HG02642 (cell line): ENCODE data around the gene ATE1.

Source experiments
- ATAC-seq: cut with Tn5 transposase; IDR thresholded peaks from one replicate; pipeline ENCODE4 v1.9.1; 2021; ENCODE audit warnings: mild to moderate bottlenecking; ENCODE audit not compliant: unreplicated experiment, poor library complexity

The ATE1 gene

DNA sequence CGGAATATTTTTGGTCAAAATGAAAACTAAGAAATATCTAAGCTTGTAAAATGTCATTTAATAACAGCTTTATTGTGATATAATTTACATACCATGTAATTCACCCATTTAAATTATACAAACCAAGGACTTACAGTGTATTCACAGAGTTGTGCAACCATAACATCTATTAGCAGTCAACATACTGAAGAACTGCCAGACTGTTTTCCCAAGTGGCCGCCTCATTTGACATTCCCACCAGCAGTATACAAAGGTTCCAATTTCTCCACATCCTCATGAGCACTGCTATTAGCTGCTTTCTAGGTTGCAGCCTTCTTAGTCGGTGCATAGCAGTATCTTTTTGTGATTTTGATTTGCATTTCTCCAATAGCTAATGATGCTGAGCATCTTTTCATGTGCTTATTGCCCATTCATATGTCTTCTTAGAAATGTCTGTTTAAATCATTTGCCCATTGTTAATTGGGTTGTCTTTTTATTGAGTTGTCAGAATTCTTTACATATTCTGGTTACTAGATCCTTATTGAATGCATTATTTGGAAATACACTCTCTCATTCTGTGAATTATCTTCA is 176.6 kb downstream of the ATE1 start:
- ATAC-seq, result no peak

DNA sequence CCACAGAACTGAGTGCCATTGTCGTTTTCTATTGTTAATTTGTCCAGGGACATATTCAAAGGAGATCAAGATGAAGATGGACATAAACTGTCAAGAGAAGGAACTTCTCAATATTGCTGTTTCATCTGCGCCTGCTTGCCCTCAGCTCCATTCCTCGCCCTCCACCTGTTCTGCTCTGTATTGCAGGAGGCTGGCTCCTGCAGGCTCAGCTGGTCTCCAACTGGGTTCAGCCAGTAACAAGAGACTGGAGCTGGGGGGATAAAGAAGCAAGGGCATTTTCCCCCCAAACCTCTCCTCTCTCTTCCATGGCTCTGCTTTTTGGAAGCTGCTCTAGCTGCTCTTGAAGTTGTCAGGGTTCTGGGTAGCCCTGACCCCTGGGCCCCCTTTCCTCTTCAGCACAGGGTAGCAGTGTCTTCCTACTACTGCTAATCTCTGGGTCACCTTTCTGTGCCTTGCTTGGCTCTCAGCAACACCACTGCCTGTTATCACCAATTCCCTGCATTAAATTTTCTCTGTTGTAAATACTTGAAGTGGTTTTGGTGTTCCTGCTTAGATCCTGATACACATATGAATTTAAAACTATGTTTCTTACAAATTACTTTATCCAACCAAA is 180.6 kb downstream of the ATE1 start:
- no peak for ATAC-seq

GRCh38 chr10:121741248-121741792 is 186.5 kb downstream of the ATE1 start:
- ATAC-seq, result no peak

- ATAC-seq, result no peak
These were observed 187.8 kb downstream of the ATE1 start for GRCh38 chr10:121740069-121740468.

GRCh38 chr10:121739114-121739513 is 188.7 kb downstream of the ATE1 start:
- no peak for ATAC-seq

- no peak for ATAC-seq
These were observed 191.3 kb downstream of the ATE1 start for GRCh38 chr10:121736315-121737130.

- no peak for ATAC-seq
These were observed 192.6 kb downstream of the ATE1 start for GRCh38 chr10:121735263-121735662.

- ATAC-seq, result no peak
These were observed 193.2 kb downstream of the ATE1 start for GRCh38 chr10:121734589-121735045.

- ATAC-seq, result no peak
These were observed 195.0 kb downstream of the ATE1 start for GRCh38 chr10:121732656-121733445.

DNA sequence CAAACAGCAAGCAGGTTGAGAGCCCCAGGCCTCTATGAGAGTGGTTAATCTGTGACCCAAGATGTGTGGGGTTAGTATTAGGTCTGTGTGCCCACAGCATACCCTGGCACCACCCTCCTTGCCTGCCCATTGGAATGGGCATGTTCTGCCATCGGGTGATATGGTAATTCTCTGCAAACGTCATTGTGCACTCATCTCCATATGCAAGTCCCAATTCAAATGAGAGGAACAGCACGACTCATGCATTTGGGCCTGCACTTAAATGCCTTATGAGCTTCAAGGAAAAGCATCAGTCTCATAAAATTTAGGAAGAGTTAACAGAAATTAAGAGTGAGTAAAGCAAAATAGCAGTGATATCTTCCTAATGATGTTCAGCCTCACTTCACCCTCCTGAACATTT is 195.7 kb downstream of the ATE1 start:
- ATAC-seq, result no peak

DNA sequence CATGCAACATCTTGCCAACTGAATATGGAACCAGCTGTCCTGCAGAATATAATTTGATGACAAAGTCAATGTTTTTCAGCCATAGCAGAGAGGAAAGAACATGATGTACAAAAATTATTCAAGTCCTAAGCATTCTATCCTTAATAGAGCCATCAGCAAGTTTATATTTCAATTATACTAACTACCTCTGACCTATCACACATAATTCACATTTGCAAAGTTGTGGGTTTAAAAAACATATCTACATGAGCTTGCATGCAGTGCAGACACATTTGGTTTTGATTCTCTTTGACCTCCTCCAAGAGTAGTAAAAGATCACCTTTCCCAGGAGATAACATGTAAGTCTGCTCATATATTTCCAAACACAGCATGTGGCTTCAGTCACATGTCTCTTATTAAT is 203.5 kb downstream of the ATE1 start:
- ATAC-seq, result no peak

DNA sequence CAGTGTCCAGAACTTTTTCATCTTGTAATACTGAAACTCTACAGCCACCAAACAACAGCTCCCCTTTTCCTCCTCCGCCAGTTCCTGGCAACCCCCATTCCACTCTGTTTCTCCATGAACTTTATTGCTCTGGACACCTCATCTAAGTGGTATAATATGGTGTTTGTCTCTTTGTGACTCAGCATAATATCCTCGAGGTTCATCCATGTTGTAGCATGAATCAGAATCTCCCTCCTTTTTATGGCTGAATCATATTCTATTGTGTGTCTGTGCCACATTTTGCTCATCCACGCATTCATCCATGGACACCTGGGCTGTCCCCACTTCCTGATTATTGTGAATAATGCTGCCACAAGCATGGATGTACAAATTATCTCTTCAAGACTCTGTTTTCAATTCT is 205.2 kb downstream of the ATE1 start:
- no peak for ATAC-seq

- no peak for ATAC-seq
These were observed 206.6 kb downstream of the ATE1 start for GRCh38 chr10:121721257-121721656.

DNA sequence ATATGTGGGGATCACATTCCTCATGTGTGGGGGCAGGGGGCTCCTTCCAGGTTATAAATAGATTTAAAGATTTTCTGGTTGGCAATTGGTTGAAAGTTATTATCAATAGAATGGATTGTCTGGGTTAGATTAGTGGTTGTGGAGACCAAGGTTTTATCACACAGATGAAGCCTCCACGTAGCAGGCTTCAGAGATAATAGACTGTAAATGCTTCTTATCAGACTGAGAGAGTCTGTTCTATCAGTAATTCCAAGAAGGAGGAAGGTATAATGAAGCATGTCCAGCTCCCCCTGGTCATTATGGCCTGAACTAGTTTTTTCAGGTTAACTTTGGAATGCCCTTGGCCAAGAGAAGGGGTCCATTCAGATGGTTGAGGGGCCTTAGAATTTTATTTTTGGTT is 211.9 kb downstream of the ATE1 start:
- no peak for ATAC-seq

- no peak for ATAC-seq
These were observed 212.8 kb downstream of the ATE1 start for GRCh38 chr10:121715076-121715475.

DNA sequence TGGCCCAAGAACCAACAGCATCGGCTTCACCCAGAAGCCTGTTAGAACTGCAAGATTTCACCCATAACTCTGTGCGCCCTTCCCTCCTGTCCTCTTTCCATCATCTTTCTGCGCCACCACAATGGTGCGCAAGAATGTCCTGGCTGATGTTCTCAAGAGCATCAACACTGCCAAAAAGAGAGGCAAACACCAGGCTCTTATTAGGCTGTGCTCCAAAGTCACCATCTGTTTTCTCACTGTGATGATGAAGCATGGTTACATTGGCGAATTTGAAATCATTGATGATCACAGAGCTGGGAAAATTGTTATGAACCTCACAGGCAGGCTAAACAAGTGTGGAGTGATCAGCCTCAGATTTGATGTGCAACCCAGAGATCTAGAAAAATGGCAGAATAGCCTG is 214.3 kb downstream of the ATE1 start:
- no peak for ATAC-seq

DNA sequence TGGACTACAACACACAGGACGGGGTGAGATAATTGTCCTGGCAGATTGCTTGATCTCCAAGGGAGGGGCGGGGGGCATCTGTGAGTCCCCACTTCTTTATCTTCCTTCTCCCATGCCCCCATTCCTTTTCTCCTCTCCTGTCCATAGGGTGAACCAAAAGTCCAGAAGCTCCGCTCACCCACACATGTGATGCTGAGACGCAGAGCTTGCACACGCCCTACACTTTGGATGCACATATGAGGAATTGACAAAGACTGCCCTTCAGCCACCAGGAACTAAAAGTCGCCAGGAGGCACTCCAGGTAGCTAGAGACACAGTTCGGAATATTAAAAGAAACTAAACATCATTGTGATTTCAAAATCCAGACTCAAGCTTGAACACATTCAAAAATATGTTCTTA is 216.9 kb downstream of the ATE1 start:
- no peak for ATAC-seq

DNA sequence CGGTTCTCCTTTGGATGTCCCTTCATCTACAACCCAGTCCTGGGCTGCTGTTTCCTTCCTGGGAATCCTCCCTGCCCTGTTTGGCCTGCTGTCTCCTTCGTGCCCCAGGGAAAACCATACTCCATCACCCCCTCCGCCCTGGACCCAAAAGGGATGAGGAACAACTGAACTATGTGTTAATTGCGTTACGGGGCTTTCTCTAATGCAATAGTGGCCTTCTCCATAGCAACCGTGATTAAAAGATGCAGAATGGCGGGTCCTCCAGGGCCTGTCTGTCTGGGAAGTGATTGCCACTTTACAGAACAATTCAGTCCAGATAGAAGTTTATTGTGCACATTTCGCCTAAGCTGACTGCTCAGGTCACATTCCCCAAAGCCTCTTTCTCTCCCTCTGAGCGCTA is 217.6 kb downstream of the ATE1 start:
- no peak for ATAC-seq

GRCh38 chr10:121709675-121710073 is 218.2 kb downstream of the ATE1 start:
- ATAC-seq, result no peak
